Activated naive CD4-positive, alpha-beta T cell treated with anti-CD3 and anti-CD28 coated beads, Interleukin-2, amount 50 U/mL, for 72 hours (primary cell): ENCODE measurements around the gene ARHGAP12. TPM values are rescaled to one million over a fixed set of nuclear protein-coding genes. Genes with fewer than 3 reads are reported as not detected.
"Not testable (repeated sequence)": the region's sequence is repeated elsewhere in the genome, so short reads cannot be mapped to it uniquely, and the experiment has no call there.

Experiments
- ATAC-seq, 2 donors: fragments of 150-1000 bp; cut with Tn5 transposase; 2 replicates each; pipeline ENCODE4 v1.10.0; 2021; ENCODE audit warnings: mild to moderate bottlenecking in 2 of 2, moderate library complexity in 2 of 2
- DNase-seq, 2 donors: peaks; one replicate each; pipeline ENCODE4 v3.0.0; 2021 to 2022; ENCODE audit warnings: low spot score in 2 of 2
- H3K27ac Mint-ChIP-seq, 2 donors: one replicate each; pipeline ENCODE4 v1.8.0; 2022; ENCODE audit warnings: mild to moderate bottlenecking in 2 of 2, mixed read lengths in 2 of 2
- H3K36me3 Mint-ChIP-seq, 2 donors: one replicate each; pipeline ENCODE4 v1.8.0; 2022; ENCODE audit warnings: mixed read lengths in 2 of 2
- H3K9me3 Mint-ChIP-seq, 2 donors: one replicate each; pipeline ENCODE4 v1.8.0; 2022; ENCODE audit warnings: mixed read lengths in 2 of 2
- total RNA-seq, 2 donors: library from RNA; stranded (reverse); gene quantifications; one replicate each; pipeline ENCODE4 v1.2.3, GENCODE V29; 2022

ARHGAP12 gene
- total RNA-seq, 2 donors from 2014 or later = 4.8 to 6.4 TPM

DNA sequence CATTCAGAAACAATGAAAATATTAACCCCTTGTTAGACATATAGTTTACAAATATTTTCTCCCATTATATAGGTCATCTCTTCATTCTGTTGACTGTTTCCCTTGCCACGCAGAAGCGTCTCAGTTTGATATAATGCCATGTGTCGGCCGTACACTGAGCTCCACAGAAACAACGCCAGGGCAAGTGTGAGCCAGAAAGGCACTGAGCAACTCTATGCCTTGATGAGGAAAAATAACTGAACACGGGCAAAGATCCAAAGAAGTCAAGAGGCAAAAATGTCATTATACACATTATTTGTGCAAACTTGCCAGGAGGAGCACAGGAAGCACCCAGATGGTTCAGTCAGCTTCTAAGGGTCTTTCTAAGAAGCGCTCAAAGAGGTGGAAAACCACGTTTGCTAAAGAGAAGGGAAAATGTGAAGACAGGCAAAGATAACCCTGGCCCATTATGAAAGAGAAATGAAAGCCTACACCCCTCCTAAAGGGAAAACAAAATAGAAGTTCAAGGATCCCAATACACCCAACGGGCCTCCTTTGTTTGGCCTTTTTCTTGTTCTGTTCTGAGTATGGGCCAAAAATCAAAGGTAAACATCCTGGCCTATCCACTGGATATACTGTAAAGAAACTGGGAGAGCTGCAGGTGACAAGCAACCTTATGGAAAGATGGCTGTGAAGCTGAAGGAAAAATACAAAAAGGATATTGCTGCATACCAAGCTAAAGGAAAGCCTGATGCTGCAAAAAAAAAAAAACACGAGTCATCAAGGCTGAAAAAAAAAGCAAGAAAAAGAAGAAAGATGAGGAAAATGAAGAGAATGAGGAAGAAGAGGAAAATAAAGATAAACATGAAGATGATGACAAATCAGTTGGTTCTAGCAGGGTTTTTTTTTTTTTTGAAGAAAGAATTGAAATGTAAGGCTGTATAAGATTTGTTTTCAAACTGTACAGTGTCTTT is 15.5 kb downstream of the ARHGAP12 start:
- no peak overlapping the region for H3K27ac Mint-ChIP-seq
- peaks cover 0 to 7% of the 10 kb centered on the region in 2 donors for H3K36me3 Mint-ChIP-seq
- DNase-seq = no peak
- no peaks in the 10 kb centered on the region for H3K9me3 Mint-ChIP-seq
- ATAC-seq = no peak

DNA sequence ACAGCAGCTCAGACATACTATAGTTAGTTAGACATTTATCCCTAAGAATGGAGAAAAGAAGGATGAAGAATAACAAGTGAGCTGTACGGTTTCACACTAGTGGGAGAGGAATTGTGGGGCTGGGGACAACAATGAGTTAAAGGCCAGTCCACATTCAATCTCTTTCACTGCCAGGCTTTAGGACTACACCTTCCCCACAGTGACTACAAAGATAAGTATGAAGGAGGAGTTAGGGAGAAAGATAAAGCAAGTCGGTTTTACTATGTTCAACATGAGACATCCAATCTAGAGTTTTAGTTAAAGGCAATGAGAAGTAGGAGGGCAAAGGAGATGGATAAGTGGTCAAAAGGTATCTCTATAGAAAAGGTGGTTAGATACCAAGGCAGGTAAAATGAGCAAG is 16.3 kb downstream of the ARHGAP12 start:
- Mint-ChIP-seq H3K27ac (no peak overlapping the region), H3K36me3 (peaks cover 0 to 7% of the 10 kb centered on the region in 2 donors), H3K9me3 (no peaks in the 10 kb centered on the region)
- ATAC-seq (no peak), DNase-seq (no peak)

GRCh38 chr10:31910016-31910415 is 18.6 kb downstream of the ARHGAP12 start:
- H3K9me3 Mint-ChIP-seq = no peaks in the 10 kb centered on the region
- ATAC-seq = no peak
- peaks cover 7 to 18% of the 10 kb centered on the region in 2 donors for H3K36me3 Mint-ChIP-seq
- no peak for DNase-seq
- no peak overlapping the region for H3K27ac Mint-ChIP-seq

DNA sequence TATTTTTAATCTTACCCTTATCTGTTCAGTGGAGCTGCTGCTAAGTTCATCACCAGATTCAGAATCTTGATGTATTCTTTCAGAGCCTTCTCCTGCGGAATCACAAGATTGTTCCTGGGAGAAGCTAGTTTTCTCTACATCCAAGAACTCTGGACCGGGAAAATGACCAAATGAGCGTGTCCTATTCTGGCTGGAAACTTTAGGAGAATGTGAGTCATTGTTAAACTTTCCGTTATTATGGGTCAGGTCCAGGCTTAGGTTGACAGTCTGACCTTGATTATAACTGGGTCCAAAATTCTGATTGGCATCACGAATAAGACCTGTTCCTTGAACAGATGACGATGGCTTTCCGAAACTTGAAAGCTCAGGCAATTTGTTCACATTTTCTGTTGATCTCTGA is 20.5 kb downstream of the ARHGAP12 start:
- Mint-ChIP-seq H3K27ac (no peak overlapping the region), H3K9me3 (no peaks in the 10 kb centered on the region), H3K36me3 (peaks cover 7 to 18% of the 10 kb centered on the region in 2 donors)
- DNase-seq = no peak
- no peak for ATAC-seq

DNA sequence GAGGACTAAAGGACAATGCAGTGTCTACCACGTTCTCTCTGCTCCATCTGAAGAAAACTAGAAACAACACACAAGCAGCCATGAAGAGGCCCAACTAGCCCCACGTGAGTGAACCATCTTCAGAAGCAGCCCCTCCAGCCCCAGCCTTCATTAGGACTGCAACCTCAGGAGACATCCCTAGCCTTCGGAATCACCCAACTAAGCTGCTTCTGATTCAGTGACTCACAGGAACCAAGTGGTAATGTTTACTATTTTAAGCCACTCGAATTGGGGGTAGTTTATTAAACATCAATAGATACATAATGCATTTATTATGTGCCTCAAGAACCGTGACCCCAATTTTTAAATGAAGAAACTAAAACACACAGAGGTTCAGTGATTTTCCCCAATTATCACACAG is 22.6 kb downstream of the ARHGAP12 start:
- Mint-ChIP-seq H3K9me3 (peaks cover 0 to 4% of the 10 kb centered on the region in 2 donors), H3K27ac (no peak overlapping the region), H3K36me3 (peaks cover 11 to 22% of the 10 kb centered on the region in 2 donors)
- ATAC-seq (no peak), DNase-seq (no peak)

DNA sequence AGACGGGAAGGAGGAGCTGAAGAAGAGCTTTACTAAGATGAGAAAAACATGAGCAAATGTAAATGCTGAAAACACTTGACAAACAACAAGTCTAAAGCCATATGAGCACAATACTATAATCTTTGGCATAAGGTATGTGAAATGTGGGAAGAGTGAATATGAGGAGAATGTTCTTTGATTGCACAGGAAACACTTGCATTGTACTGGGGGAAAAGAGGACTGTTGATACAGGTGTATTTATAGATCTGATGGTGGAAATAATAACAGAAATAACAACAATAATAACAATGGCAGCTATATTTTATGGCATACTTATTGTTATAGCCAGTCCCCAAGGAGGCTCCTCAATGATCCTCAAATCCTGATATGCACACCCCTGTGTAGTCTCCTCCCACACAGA is 23.0 kb downstream of the ARHGAP12 start:
- Mint-ChIP-seq H3K27ac (no peak overlapping the region), H3K9me3 (peaks cover 0 to 4% of the 10 kb centered on the region in 2 donors), H3K36me3 (peaks cover 16 to 25% of the 10 kb centered on the region in 2 donors)
- ATAC-seq = no peak
- no peak for DNase-seq

DNA sequence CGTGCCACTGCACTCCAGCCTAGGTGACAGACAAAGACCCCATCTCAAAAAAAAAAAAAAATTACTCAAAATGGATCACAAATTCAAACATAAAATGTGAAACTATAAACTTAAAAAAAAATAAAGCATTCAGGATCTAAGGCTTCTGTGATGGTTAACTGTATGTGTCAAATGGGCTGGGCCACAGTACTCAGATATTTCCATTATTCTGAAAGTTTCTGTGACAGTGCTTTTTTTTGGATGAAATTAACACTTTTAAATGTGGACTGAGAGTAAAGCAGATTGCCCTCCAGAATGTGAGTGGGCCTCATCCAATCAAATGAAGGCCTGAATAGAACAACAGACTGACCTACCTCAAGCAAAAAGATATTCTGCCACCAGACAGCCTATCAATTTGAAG is 26.0 kb downstream of the ARHGAP12 start:
- ATAC-seq = no peak
- DNase-seq = no peak
- Mint-ChIP-seq H3K27ac (no peak overlapping the region), H3K36me3 (peaks cover 28 to 31% of the 10 kb centered on the region in 2 donors), H3K9me3 (peaks cover 0 to 4% of the 10 kb centered on the region in 2 donors)

DNA sequence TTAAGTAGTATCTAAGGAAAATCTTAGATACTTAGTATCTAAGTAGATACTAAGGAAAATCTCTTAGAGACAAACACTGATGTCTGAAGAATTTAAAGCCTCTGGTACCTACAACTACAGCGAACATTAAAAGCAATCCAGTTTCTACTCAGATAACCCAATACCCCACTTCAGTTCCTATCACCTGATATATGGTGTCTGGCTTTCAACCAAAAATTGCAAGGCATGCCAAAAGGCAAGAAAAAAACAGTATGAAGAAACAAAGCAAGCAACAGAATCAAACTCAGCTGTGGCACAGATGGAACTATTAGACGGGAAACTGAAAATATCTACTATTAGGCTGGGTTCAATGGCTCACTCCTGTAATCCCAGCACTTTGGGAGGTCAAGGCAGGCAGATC is 31.1 kb downstream of the ARHGAP12 start:
- no peak overlapping the region for H3K27ac Mint-ChIP-seq
- ATAC-seq = no peak
- H3K9me3 Mint-ChIP-seq = peaks cover 0 to 7% of the 10 kb centered on the region in 2 donors
- no peak for DNase-seq
- H3K36me3 Mint-ChIP-seq = peaks cover 27 to 33% of the 10 kb centered on the region in 2 donors

DNA sequence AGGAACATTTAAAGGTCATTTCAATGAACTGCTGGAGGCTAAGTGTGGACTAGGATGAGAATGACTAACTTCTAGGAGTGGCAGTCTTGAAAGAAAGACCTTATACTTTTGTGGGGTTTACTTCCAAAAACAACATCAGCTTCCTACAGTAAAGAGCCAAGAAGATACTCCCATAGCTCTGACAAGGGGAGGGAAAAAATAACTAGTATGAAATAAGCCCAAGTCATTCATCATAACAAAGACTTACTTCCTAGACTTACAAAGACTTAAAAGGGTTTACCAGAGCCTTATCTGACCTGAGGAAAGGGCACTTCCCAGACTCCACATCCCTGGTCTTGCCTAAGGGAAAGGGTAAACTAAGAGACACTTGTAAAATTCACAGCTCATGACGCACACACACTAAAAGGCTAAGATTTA is 31.7 kb downstream of the ARHGAP12 start:
- DNase-seq (no peak), ATAC-seq (no peak)
- no peak overlapping the region for H3K27ac Mint-ChIP-seq
- peaks cover 26 to 33% of the 10 kb centered on the region in 2 donors for H3K36me3 Mint-ChIP-seq
- H3K9me3 Mint-ChIP-seq = peaks cover 0 to 7% of the 10 kb centered on the region in 2 donors

DNA sequence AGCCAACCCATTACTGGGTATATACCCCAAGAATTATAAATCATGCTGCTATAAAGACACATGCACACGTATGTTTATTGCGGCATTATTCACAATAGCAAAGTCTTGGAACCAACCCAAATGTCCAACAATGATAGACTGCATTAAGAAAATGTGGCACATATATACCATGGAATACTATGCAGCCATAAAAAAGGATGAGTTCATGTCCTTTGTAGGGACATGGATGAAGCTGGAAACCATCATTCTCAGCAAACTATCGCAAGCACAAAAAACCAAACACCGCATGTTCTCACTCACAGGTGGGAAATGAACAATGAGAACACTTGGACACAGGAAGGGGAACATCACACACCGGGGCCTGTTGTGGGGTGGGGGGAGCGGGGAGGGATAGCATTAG is 32.9 kb downstream of the ARHGAP12 start:
- not testable (repeated sequence) for H3K9me3 Mint-ChIP-seq, ATAC-seq, H3K27ac Mint-ChIP-seq, DNase-seq
- H3K36me3 Mint-ChIP-seq = peaks cover 20 to 34% of the 10 kb centered on the region in 2 donors

DNA sequence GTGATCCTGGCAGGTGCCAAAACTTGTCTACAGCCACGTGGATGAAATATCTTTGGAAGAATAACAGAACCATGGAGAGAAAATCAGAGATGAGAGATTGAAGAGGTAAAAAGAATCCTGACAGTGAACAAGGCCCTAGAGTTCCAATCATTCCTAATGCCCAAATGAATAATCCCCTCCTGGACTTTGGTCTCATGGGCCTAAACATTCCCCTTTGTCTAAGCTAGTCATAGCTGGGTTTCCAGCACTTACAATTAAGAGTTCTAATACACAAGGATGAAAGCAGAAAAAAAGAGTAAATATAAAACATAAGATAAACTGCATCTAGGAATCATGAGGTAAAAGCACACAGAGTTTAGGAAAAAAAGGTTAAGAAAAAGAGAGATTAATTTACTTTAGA is 40.2 kb downstream of the ARHGAP12 start:
- Mint-ChIP-seq H3K36me3 (peaks cover 7 to 13% of the 10 kb centered on the region in 2 donors), H3K9me3 (peaks cover 0 to 4% of the 10 kb centered on the region in 2 donors), H3K27ac (peak overlapping the region in 1 of 2 donors; percentile 15)
- ATAC-seq = no peak
- no peak for DNase-seq

- peaks cover 4 to 7% of the 10 kb centered on the region in 2 donors for H3K36me3 Mint-ChIP-seq
- no peak for ATAC-seq
- DNase-seq = no peak
- no peaks in the 10 kb centered on the region for H3K9me3 Mint-ChIP-seq
- peak overlapping the region in 1 of 2 donors; percentile 43 for H3K27ac Mint-ChIP-seq
Measured at GRCh38 chr10:31887850-31888249, 40.8 kb downstream of the ARHGAP12 start.

DNA sequence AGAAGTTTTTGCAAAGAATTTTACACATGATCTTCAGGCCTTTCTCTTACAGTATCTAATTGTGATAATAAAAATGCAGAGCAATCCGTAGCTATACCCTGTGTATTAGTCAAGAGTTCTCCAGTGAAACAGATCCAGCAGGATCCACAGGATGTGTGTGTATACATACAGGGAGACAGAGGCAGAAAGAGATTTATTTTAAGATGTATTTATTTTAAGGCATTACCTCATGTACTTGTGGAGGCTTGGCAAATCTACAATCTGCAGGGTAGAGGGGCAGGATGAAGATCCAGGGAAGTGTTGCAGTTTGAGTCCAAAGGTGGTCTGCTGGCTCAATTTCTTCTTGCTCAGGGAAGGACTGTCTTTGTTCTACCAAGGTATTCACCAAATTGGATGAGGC is 41.7 kb downstream of the ARHGAP12 start:
- DNase-seq = no peak
- ATAC-seq = no peak
- Mint-ChIP-seq H3K9me3 (no peaks in the 10 kb centered on the region), H3K27ac (no peak overlapping the region), H3K36me3 (peaks cover 0 to 5% of the 10 kb centered on the region in 2 donors)

GRCh38 chr10:31885971-31886370 is 42.7 kb downstream of the ARHGAP12 start:
- Mint-ChIP-seq H3K27ac (no peak overlapping the region), H3K36me3 (no peaks in the 10 kb centered on the region), H3K9me3 (no peaks in the 10 kb centered on the region)
- ATAC-seq (no peak), DNase-seq (no peak)

DNA sequence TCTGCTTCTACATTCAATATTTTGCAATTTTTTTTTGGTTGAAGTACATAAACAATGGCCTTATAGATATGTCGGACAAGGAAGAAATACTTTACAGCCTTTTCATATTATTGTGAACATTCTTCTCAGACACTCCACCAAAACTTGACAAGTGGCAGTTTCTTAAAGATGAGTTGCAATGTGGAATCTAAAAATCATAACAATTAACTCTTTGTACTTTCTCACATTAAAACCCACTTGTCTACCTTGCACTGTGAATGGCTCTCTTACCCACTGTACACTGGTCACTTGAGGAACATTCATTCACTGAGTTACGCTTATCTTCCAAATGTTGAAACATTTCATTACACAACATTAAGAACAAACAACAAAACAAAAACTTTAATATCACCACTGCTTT is 44.2 kb downstream of the ARHGAP12 start:
- no peaks in the 10 kb centered on the region for H3K36me3 Mint-ChIP-seq
- no peaks in the 10 kb centered on the region for H3K9me3 Mint-ChIP-seq
- ATAC-seq = no peak
- no peak overlapping the region for H3K27ac Mint-ChIP-seq
- no peak for DNase-seq

DNA sequence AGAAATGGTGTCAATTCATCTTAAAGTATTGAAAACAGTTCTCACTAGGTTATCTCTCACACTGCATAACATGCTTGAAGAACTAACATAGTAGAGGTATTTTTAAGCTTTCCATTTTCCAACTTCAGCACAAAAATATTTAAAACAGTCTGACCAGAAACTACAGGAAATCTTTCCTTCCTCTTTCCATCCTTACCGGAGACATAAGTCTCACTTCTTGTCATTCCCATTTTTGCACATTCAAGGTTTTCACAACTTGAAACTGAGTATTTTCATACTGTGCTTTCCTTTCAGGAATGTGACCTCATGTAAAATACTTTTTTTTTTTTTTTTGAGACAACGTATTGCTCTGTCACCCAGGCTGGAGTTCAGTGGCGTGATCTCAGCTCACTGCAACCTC is 45.2 kb downstream of the ARHGAP12 start:
- no peak for ATAC-seq
- Mint-ChIP-seq H3K27ac (no peak overlapping the region), H3K36me3 (no peaks in the 10 kb centered on the region), H3K9me3 (no peaks in the 10 kb centered on the region)
- DNase-seq = no peak

GRCh38 chr10:31878486-31878885 is 50.1 kb downstream of the ARHGAP12 start:
- Mint-ChIP-seq H3K27ac (no peak overlapping the region), H3K36me3 (no peaks in the 10 kb centered on the region), H3K9me3 (no peaks in the 10 kb centered on the region)
- no peak for ATAC-seq
- DNase-seq = no peak
